ENCODE measurements around the gene ICAM3. TPM values are rescaled to one million over a fixed set of nuclear protein-coding genes. Genes with fewer than 3 reads are reported as not detected.
A peak's percentile ranks its signal among the peaks of the same experiment; 100 is the strongest.

ICAM3 gene
- polyA plus RNA-seq, 1 donor (not counting 4 experiments of a cell fraction or from before 2014, with no cell fraction given): 4.7 TPM

DNA sequence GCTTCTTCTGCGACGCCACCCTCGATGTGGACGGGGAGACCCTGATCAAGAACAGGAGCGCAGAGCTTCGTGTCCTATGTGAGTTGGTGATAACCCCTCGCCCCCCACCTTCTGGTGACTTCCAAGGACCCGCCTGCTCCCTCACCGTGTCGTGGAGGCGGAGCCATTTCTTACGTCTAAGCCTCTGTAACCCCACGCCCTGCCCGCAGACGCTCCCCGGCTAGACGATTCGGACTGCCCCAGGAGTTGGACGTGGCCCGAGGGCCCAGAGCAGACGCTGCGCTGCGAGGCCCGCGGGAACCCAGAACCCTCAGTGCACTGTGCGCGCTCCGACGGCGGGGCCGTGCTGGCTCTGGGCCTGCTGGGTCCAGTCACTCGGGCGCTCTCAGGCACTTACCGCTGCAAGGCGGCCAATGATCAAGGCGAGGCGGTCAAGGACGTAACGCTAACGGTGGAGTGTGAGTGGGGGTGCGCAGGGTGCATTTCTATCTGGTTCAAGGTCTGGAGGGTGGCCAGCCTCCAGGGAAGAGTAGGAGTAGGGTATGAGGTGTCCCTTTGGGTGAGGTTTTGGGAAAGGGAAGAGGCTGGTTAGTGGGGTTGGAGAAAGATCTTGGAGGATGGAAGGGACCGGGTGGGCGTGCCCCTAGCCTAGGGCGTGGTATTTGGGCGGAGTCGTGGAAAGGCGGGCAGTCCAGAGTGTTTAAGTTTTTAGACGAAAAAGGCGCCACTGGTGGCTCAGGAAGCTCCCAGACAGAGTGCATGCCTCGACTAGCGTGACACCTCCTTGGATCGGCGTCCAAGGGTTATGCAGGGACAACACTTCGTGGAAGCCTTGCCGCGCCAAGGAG is 46.4 kb downstream of the ICAM3 start:
- dilution Hi-C loops (cut with MboI; ENCODE audit: extremely low pct_ligation_motif_present, low sequenced_read_pairs): no loop called here
- Histone ChIP-seq H2AFZ (ENCODE audit: control insufficient read depth, low read length) (no peak overlapping the region), H3K27ac (ENCODE audit: control insufficient read depth, insufficient read depth, low read length) (no peak overlapping the region), H3K4me3 (ENCODE audit: control insufficient read depth in 2 of 3, extremely low read depth in 1 of 3, insufficient read depth in 2 of 3, low read depth in 1 of 3, low read length in 3 of 3) (peak overlapping the region in 2 of 3 experiments; percentile 57 to 66), H3K9me3 (ENCODE audit: control insufficient read depth, low read depth, low read length) (no peaks in the 10 kb centered on the region), H3K4me1 (ENCODE audit: control insufficient read depth, extremely low read depth, insufficient read depth, low read length) (peaks cover 24% of the 10 kb centered on the region), H3K36me3 (ENCODE audit: control insufficient read depth in 2 of 2, extremely low read depth in 1 of 2, insufficient read depth in 2 of 2, low read length in 2 of 2) (no peaks in the 10 kb centered on the region), H3K27me3 (ENCODE audit: control insufficient read depth, extremely low read depth, insufficient read depth, low read length) (peaks cover 84% of the 10 kb centered on the region), H3K9me1 (ENCODE audit: control insufficient read depth, extremely low read depth, insufficient read depth, low read length) (no peaks in the 10 kb centered on the region), H3K9ac (ENCODE audit: control insufficient read depth, extremely low read depth, insufficient read depth, low read length) (no peak overlapping the region), H3K4me2 (ENCODE audit: control insufficient read depth, extremely low read depth, insufficient read depth, low read depth, low read length) (peak overlapping the region; percentile 90), H4K20me1 (ENCODE audit: control insufficient read depth, extremely low read depth, insufficient read depth, low read length) (no peaks in the 10 kb centered on the region), H3K79me2 (ENCODE audit: control insufficient read depth, insufficient read depth, low read length) (no peaks in the 10 kb centered on the region)
- TF ChIP-seq, protein P1, sequence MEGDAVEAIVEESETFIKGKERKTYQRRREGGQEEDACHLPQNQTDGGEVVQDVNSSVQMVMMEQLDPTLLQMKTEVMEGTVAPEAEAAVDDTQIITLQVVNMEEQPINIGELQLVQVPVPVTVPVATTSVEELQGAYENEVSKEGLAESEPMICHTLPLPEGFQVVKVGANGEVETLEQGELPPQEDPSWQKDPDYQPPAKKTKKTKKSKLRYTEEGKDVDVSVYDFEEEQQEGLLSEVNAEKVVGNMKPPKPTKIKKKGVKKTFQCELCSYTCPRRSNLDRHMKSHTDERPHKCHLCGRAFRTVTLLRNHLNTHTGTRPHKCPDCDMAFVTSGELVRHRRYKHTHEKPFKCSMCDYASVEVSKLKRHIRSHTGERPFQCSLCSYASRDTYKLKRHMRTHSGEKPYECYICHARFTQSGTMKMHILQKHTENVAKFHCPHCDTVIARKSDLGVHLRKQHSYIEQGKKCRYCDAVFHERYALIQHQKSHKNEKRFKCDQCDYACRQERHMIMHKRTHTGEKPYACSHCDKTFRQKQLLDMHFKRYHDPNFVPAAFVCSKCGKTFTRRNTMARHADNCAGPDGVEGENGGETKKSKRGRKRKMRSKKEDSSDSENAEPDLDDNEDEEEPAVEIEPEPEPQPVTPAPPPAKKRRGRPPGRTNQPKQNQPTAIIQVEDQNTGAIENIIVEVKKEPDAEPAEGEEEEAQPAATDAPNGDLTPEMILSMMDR (optimal IDR thresholded peaks at IDR 0.05 in 1 of 3, IDR thresholded peaks at IDR 0.05 in 1 of 3, conservative IDR thresholded peaks at IDR 0.05 in 1 of 3; ENCODE audit: extremely low read depth in 1 of 3, insufficient read depth in 2 of 3, low read length in 3 of 3): no peak
- peak; percentile 60 for TF ChIP-seq EZH2 (IDR thresholded peaks at IDR 0.05; ENCODE audit: low read length)
- no peak for FAIRE-seq
- DNase-seq (ENCODE audit: low read depth, low spot score): no peak

DNA sequence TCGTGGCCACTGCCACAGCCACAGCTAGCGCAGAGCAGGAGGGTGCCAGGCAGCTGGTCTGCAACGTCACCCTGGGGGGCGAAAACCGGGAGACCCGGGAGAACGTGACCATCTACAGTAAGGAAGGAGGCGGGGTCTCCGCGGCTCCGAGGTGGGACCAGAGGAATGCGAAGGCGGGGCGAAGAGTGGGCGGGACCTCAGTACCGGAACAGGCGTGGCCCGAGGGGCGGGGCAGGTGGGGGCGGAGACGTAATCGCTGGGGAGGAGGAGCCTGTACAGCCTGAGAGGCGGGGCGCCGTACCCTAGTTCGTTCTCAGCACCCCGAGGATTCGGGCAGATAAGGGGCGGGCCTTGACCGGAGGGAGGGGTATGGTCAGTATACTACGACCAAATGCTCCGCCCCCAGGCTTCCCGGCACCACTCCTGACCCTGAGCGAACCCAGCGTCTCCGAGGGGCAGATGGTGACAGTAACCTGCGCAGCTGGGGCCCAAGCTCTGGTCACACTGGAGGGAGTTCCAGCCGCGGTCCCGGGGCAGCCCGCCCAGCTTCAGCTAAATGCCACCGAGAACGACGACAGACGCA is 47.1 kb downstream of the ICAM3 start:
- no peak for FAIRE-seq

More for the DNA sequence above, 47.1 kb downstream of the ICAM3 start:
- no peak for TF ChIP-seq EZH2 (IDR thresholded peaks at IDR 0.05; ENCODE audit: low read length)
- TF ChIP-seq, protein P1 (optimal IDR thresholded peaks at IDR 0.05 in 1 of 3, IDR thresholded peaks at IDR 0.05 in 1 of 3, conservative IDR thresholded peaks at IDR 0.05 in 1 of 3; ENCODE audit: extremely low read depth in 1 of 3, insufficient read depth in 2 of 3, low read length in 3 of 3): no peak
- Histone ChIP-seq H2AFZ (ENCODE audit: control insufficient read depth, low read length) (peak overlapping the region; percentile 36), H3K4me2 (ENCODE audit: control insufficient read depth, extremely low read depth, insufficient read depth, low read depth, low read length) (peak overlapping the region; percentile 90), H3K27ac (ENCODE audit: control insufficient read depth, insufficient read depth, low read length) (no peak overlapping the region), H3K9me3 (ENCODE audit: control insufficient read depth, low read depth, low read length) (no peaks in the 10 kb centered on the region), H4K20me1 (ENCODE audit: control insufficient read depth, extremely low read depth, insufficient read depth, low read length) (no peaks in the 10 kb centered on the region), H3K4me3 (ENCODE audit: control insufficient read depth in 2 of 3, extremely low read depth in 1 of 3, insufficient read depth in 2 of 3, low read depth in 1 of 3, low read length in 3 of 3) (peak overlapping the region; percentile 31 to 66 (median 57)), H3K79me2 (ENCODE audit: control insufficient read depth, insufficient read depth, low read length) (no peaks in the 10 kb centered on the region), H3K9ac (ENCODE audit: control insufficient read depth, extremely low read depth, insufficient read depth, low read length) (no peak overlapping the region), H3K4me1 (ENCODE audit: control insufficient read depth, extremely low read depth, insufficient read depth, low read length) (peaks cover 24% of the 10 kb centered on the region), H3K9me1 (ENCODE audit: control insufficient read depth, extremely low read depth, insufficient read depth, low read length) (no peaks in the 10 kb centered on the region), H3K27me3 (ENCODE audit: control insufficient read depth, extremely low read depth, insufficient read depth, low read length) (peaks cover 90% of the 10 kb centered on the region), H3K36me3 (ENCODE audit: control insufficient read depth in 2 of 2, extremely low read depth in 1 of 2, insufficient read depth in 2 of 2, low read length in 2 of 2) (no peaks in the 10 kb centered on the region)
- no peak for DNase-seq (ENCODE audit: low read depth, low spot score)
- dilution Hi-C loops (cut with MboI; ENCODE audit: extremely low pct_ligation_motif_present, low sequenced_read_pairs): no loop called here

Measured in keratinocyte (primary cell).